GM19035 (cell line): ENCODE data around the gene ATG16L2.
"Not testable (repeated sequence)": the region's sequence is repeated elsewhere in the genome, so short reads cannot be mapped to it uniquely, and the experiment has no call there.

Source experiments
- ATAC-seq: cut with Tn5 transposase; IDR thresholded peaks from one replicate; pipeline ENCODE4 v1.9.1; 2021; ENCODE audit not compliant: unreplicated experiment

The ATG16L2 gene

DNA sequence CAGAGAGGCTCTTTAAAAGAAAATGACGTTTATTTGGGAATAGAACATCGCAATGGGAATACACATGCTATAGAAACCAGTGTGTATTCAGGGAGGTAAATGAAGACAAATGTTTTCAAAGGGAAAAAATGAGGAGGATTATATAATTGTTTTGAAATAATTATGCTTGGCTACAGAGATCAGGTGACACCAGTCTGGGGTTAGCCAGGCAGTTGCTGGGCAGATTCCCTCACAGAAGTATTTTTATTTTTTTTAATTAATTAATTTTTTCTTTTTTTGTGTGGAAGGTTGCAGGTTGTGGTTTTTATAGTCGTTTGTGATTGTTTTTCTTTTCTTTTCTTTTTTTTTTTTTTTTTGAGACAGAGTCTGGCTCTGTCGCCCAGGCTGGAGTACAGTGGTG lies 14.8 kb upstream of the ATG16L2 start:
- ATAC-seq = no peak

DNA sequence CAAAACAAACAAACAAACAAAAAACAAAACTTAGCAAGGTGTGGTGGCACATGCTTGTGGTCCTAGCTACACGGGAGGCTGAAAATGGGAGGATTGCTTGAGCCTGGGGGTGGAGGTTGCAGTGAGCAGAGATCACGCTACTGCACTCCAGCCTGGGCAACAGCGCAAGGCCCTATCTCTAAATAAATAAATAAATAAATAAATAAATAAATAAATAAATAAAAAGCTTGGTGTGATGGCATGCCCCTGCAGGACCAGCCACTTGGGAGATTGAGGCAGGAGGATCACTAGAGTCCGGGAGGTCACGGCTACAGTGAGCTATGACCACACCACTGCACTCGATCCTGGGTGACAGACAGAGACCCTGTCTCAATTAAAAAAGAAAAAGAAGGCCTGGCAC lies 11.4 kb upstream of the ATG16L2 start:
- ATAC-seq = no peak

DNA sequence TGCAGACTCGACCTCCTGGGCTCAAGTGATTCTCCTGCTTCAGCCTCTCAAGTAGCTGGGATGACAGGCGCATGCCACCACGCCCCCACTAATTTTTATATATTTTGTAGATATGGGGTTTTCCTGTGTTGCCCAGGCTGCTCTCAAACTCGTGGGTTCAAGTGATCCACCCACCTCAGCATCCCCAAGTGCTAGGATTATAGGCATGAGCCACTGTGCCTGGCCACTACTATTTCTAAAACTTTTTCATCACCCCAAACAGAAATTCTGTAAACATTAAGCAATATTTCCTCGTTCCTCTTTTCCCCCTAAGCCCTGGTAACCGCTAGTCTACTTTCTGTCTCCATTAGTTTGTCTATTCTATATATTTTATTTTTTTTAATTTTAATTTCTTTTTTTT lies 9.0 kb upstream of the ATG16L2 start:
- ATAC-seq = no peak

DNA sequence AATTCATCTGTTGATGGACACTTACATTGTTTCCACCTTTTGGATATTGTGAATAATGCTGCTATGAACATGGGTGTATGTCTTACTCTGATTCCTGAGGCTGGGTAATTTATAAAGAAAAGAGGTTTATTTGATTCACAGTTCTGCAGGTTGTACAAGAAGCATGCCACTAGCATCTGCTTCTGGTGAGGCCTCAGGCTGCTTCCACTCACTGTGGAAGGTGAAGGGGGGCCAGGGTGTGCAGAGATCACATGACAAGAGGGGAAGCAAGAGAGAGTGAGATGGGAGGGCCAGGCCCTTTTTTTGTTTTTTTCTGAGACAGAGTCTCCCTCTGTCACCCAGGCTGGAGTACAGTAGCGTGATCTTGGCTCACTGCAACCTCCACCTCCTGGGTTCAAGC lies 7.8 kb upstream of the ATG16L2 start:
- not testable (repeated sequence) for ATAC-seq

DNA sequence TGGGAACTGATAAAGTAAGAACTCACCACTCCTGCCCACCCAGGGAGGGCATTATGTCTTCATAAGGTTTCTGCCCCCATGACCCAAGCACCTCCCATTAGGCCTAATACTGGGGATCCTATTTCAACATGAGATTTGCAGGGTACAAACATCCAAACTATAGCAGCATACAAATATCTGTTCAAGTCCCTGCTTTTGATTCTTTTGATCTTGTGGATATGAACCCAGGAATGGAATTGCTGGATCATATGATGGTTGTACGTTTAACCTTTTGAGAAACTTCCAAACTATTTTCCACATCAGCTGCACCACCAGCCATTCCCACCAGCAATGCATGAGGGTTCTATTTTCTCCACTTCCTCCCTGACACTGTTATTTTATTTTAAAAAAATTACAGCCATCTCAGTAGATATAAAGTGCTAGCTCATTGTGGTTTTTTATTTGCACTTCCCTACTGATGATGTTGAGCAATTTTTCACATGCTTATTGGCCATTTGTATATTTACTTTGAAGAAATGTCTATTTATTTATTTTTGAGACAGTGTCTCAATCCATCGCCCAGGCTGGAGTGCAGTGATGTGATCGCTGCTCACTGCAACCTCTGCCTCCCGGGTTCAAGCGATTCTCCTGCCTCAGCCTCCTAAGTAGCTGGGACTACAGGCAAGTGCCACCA lies 7.1 kb upstream of the ATG16L2 start:
- no peak for ATAC-seq

DNA sequence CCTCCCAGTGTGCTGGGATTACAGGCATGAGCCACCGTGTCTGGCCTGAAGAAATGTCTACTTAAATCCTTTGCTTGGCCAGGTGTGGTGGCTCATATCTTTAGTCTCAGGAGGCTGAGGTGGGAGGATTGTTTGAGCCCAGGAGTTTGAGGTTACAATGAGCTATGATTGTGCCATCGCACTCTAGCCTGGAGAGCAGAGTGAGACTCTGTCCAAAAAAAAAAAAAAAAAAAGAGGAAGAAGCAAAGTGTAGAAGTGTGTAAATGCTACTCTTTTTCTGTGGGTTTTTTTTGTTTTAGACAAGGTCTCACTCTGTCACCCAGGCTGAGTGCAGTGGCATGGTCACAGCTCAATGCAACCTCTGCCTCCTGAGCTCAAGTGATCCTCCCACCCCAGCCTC lies 6.4 kb upstream of the ATG16L2 start:
- no peak for ATAC-seq

DNA sequence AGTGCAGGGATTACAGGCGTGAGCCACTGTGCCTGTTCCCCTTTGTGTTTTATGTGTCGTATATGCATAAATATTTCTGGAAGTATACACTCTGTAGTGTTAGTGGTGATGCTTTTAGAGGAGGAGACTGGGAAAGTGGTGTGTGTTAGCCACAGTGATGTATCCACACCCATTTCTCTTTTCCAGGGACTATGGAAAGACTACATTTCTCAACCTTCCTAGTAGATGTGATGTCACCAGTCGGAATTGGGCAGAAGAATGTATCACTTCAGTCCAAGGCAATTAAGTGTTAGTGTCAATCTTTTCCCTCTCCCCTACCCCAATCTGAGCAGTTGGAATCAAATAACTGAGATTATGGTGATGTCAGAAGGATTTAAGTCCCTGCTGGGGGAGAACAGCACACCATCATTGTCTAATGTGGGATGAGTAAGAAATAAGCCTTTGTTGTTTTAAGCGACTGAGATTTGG lies 5.8 kb upstream of the ATG16L2 start:
- no peak for ATAC-seq

DNA sequence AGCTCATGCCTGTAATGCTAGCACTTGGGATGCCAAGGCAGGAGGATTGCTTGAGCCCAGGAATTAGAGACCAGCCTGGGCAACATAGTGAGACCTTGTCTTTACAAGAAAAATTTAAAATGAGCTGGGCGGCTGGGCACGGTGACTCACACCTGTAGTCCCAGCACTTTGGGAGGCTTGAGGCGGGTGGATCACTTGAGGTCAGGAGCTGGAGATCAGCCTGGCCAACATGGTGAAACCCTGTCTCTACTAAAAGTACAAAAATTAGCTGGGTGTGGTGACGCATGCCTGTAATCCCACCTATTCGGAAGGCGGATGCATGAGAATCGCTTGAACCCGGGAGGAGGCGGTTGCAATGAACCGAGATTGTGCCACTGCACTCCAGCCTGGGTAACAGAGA lies 2.5 kb upstream of the ATG16L2 start:
- ATAC-seq = not testable (repeated sequence)

DNA sequence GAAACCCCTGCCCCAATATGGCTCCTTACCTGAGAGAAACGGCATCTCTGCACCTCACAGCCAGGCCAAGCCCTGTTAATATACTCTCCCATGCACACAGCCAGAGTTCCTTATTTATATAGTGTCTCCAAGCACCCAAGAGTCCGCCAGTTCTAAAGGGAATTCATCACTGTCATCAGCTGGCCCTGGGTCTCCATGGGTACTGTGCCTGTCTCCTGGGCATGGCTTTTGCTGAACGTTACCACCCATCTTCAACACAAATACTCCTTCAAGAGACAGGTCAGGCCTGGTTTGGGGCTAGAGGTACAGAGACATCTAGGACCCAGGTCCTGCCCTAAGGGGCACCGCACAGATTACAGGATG lies 1.6 kb upstream of the ATG16L2 start:
- ATAC-seq = no peak

DNA sequence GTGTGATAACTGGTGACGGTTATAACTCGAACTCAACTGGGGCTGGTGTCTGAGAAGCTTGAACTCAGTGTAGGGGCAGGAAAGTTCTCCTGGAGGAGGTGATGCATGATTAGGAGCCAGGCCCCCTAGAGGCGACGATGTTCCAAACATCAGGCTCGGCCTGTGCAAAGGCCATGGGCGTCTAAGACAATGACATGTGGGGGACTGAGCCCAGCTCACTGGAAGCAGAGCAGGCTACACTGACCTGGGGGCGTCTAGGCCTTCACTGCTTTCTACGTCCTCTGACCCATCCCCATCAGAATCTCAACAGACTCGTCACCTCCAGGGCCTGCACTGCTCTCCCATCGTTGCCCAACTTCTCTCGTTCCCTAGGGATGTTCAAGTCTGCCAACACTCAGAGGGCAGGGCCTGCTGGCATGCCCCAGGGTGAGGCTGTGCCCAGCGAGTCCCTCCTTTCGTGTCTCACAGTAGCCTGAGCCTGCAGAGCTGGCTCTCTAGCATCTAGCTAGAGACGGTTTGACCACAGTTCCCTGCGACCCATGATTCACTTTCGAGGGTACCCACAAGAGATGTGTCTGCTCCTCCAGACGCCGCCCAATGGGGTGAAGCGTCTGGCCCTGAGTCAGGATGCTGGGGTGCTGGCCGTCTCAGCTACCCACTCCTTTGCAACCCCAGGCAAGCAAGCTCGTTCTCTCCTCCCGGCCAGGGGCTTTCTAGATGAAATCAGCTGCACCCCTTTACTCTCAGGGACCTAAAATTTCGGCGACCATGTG lies 1.1 kb upstream of the ATG16L2 start:
- peak; percentile 30 for ATAC-seq

DNA sequence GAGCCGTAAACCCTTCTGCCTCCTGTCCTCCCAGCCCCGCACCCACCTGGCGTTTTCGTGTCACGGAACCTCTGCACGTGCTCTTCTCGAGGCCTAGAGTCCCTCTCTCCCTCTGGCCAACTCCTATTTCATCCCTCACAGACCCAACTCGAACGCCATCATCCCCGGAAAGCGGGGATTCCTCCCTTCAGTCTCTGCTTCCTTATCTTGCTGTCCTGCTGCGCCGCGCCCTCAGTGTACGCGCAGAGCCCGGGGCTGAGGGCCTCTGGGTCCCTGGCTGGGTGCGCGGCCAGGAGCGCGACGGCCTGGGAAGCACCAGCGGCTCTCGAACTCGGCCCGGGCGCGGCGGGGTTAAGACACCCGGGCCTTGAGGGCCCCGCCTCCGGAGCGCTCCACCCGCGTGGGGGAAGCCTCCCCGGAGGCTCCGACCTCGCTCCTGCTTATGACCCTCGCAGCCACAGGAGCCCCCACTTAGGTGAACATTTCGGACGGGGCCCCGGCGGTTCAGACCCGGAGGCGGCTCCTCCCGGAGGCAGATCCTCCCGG lies 398 bp upstream of the ATG16L2 start:
- ATAC-seq = peak; percentile 49

DNA sequence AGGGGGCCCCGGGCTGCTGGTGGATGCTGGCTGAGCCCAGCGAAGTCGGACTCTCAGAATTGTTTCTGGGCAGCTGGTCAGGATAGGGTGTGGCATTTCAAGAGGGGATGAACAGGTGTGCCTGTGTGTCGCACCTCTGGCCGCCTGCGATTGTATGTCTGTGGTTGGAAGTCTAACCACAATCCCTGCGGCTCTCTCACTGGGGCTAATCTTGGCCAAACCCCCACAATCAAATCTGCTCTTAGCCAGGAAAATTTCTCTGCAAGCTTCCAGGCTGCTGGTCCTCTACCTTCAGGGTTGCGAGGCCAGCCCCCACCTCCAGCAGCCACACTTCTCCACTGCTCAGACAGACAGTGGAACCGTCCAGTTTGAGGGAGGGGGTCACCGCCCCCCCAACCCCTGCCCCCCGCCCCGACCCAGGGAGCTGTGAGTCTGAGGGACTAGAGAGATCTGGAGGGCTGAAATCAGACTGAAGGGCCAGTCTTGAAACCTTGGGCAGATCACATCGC lies 953 bp downstream of the ATG16L2 start:
- ATAC-seq = no peak

DNA sequence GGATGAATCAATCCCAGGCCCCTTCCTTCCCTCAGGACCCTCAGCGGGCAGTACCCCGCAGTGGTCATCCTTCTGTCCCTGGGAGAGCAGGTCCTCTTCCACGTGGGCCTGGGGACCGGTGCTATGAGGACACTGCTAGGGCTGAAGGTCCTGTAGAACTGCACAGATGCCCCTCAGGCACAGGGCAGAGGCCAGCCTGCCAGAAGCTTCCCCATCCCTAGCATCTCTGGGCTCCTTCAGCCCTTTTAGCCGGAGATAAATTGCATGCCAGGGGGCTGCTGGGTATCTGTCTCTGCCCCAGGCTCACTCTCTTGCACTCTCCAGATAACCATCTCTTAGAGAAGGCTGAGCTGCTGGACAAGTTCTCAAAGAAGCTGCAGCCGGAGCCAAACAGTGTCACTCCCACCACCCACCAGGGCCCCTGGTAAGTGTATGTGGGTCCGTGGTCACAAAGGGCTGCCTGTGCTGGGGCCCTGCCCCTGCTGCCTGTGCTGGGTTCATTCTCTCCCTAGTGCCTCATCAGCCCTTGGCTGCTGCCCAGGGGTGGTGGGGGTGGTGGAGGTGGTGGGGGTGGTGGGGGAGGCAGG lies 2.3 kb downstream of the ATG16L2 start:
- ATAC-seq = no peak

DNA sequence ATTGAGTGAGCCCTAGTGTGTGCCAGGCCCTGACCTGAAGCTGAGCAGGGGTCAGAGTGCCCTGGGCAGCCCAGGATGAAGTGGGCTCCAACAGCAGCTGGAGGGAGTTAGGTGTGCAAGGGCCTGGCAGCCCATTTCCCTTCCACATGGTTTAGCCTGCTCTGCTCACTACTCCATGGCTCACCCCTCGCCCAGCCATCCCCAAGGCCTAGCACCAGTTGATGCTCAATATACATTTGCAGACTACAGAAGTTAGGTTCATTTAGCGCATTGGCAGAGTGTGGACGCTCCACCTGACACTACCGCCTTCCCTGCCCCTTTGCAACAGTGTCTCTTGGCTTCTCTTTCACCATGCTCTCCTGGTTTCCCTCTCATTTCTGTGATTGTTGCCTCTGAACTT lies 3.8 kb downstream of the ATG16L2 start:
- no peak for ATAC-seq

DNA sequence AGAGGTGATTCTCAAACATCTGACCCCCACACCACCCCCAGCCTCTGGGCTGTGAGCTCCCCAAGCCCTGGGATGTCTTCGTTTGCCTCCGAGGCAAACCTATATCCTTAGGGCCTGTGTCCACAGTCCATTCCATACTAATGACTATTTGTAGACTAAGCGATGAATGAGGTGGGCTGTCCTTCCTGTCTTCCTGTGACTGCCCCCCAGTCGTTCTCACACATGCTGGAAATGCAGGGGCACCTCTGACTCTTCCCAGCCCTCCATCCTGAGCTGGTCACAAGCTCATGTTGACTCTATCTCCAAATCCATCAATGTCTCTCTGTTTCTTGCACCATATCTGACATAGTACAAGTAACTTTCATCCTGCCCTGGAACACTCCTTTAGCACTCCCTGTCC lies 4.8 kb downstream of the ATG16L2 start:
- ATAC-seq = no peak

DNA sequence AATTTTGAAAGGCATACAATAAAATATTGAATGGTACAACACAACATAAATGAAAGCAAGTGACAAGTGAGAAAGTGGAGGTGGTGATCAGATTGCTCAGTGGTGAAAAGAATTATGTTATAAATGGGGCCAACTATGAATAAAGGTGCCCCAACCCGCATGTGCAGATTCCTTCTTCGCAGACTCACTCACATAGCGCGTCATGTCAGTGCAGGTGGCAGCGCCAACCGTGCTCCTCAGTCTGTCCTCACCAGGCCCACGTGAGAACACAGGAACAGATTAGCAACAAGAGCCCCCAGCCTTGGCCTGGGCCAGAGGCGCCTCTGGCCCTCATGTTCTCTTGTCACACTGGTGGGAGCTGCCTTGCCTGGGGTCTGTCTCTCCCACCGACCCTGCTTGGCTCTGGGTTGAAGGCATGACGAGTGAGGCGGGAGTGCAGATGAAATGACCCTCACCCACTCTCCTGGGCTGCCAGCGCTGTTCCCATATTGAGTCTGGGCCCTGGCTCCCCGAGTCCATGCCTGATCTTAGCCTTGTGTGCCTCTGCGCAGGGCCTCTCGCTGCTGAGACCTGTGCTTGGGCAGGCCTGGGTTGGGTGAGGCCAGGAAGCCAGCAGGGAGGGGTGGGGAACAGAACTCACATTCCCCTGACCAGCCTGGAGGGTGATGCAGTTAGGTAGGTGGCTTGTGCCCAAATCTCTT lies 6.4 kb downstream of the ATG16L2 start:
- ATAC-seq = no peak

DNA sequence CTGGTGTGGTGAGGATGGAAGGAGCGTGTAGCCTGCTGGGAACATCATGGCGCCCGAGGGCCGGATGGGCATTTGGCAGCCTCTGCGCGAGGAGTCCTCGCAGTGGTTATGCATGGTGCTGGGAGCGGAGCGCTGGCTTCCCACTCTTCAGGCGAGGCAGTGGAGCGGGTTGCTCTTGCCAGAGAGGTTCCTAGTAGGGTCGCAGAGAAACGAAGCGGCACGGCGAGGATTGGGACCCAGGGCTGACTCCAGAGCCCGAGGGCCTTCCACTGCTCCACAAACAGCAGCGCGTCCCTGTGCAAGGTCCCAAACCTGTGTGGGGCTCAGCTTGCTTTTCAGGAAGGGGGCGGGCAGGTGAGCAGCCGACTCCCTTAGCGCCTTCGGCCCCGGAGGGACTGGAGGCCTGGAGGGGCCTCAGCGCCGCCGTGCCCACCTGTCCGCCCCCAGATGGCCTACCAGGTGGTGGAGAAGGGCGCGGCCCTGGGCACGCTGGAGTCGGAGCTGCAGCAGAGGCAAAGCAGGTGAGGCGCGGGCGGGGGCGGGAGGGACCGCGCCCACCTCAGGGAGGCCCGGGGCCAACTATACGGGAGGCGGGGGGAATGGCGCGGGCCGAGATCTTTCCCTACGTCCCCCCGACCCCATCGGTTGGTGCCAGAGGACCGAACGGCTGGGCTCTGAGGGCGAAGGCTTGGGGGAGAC lies 7.2 kb downstream of the ATG16L2 start:
- no peak for ATAC-seq

DNA sequence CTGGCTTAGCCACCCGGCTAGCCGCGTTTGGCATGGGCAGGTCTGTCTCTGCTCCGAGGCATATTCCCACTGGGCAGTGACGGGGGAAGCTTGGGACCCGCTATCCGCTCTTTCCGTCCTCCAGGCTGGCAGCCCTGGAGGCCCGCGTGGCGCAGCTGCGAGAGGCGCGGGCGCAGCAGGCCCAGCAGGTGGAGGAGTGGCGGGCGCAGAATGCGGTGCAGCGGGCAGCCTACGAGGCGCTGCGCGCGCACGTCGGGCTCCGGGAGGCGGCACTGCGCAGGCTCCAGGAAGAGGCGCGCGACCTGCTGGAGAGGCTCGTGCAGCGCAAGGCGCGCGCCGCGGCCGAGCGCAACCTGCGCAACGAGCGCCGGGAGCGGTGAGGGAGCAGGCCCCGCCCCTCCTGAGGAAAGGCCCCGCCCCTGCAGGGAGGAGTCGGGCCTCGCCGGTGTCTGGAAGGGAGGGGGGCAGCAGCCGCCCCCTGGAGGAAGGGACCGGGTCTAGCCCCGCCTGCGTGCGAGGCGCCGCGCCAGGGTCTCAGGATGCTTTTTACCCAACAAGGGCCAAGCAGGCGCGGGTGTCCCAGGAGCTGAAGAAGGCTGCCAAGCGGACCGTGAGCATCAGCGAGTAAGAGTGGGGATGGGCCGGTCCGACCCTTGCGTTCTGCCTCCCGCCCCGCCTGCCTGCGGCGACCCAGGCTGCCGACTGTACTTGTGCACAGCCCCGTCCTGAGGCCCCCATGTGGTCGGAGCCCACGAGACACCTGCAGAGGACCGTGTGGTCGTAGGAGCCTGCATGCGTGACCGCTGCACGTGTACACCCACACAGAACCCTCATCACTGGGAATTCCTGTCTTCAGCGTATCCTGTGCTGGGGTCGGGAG lies 7.9 kb downstream of the ATG16L2 start:
- ATAC-seq = peak; percentile 60

DNA sequence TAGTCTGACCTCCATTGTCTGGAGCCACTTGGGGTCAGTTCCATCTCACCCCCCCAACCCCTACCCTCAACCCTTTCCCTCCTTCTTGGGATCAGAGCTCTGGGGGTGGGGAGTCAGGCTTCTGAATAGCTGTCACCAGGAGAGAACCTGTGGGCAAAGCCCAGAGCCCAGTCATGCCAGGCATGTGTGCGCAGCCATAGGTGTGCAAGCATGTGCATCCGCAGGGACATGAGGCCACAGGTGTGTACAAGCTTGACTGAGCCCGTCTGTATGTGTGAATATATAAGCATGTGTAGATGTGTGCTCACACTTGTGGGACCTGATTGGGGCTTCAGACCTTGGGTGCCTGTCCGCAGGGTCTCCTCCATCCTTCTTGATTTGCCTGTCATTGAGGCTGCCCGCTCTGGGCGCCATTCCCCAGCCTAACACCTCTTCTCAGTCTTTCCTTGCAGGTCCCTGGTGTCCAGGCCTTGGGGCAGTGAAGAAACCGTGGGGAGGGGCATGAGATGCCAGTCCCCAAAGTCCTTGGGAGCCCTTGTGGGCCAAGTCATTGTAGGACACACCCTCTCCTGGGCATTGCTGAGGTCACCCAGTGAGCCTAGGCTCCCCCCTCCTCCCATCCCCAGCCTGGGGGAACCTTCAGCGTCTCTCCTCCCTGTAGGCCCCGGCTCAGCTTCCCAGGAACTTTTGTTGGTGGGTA lies 9.0 kb downstream of the ATG16L2 start:
- no peak for ATAC-seq
